Heart left ventricle (tissue), 16 donors: ENCODE results near the gene NCAPD3. TPM values are rescaled to one million over a fixed set of nuclear protein-coding genes. Genes with fewer than 3 reads are reported as not detected.

Experiments used
- ATAC-seq, 4 donors: fragments of 200-7000 bp; cut with Tn5 transposase; one replicate each; pipeline ENCODE4 v1.9.1; 2020 to 2022; ENCODE audit warnings: moderate library complexity in 4 of 4, mild to moderate bottlenecking in 3 of 4, moderate number of reproducible peaks in 1 of 4
- DNase-seq, 5 donors: peaks; one replicate each; pipeline ENCODE4 v3.0.0-alpha.2; 2020
- H3K27ac ChIP-seq, 12 donors: fragments of 200-600 bp; sonication (generic) in 4 of 12; one replicate each; pipeline versions ENCODE4 v1.5.0 to v1.8.0; 2016 to 2022; ENCODE audit warnings: mild to moderate bottlenecking in 2 of 12
- H3K27me3 ChIP-seq, 9 donors: fragments of 200-600 bp; sonication (generic) in 2 of 9; one replicate each; pipeline versions ENCODE4 v1.5.1 to v1.8.0; 2016 to 2022; ENCODE audit warnings: mild to moderate bottlenecking in 3 of 9
- H3K36me3 ChIP-seq, 9 donors: fragments of 200-600 bp; sonication (generic) in 2 of 9; one replicate each; pipeline versions ENCODE4 v1.5.0 to v1.8.0; 2018 to 2022; ENCODE audit warnings: mild to moderate bottlenecking in 2 of 9
- H3K4me1 ChIP-seq, 12 donors: fragments of 200-600 bp; sonication (generic) in 4 of 12; one replicate each; pipeline versions ENCODE4 v1.5.0 to v1.8.0; 2016 to 2022; ENCODE audit warnings: mild to moderate bottlenecking in 3 of 12
- H3K4me3 ChIP-seq, 12 donors: fragments of 200-600 bp; sonication (generic) in 4 of 12; one replicate each; pipeline versions ENCODE4 v1.5.0 to v1.8.0; 2017 to 2022; ENCODE audit warnings: mild to moderate bottlenecking in 9 of 12, moderate library complexity in 4 of 12
- H3K9me3 ChIP-seq, 12 donors: fragments of 200-600 bp; sonication (generic) in 4 of 12; one replicate each; pipeline versions ENCODE4 v1.5.0 to v1.8.0; 2016 to 2022; ENCODE audit warnings: mild to moderate bottlenecking in 1 of 12
- POLR2A ChIP-seq, 2 donors: fragments of 450-650 bp; IDR thresholded peaks; one replicate each; pipeline ENCODE4 v1.6.1; 2017; ENCODE audit warnings: antibody characterized with exemption in 2 of 2, mild to moderate bottlenecking in 2 of 2, moderate library complexity in 2 of 2
- WGBS, 4 donors: extraction: QIAGEN DNeasy Blood & Tissue Kit in 2 of 4; methylation state at CpG; one replicate each; pipeline versions ENCODE4 v1.1.5 to v1.1.7; 2013 to 2018; 5-methylcytosine and 5-hydroxymethylcytosine counted together
- intact Hi-C, 10 donors: fragments of 100-400 bp; cut with DNase I; formaldehyde crosslinking; loops; one replicate each; pipeline versions ENCODE4 v1.11.1 to v1.14.2; 2022
- polyA plus RNA-seq, 2 donors: library from polyadenylated mRNA; stranded (reverse); fragments of 200-250 nt; gene quantifications; one replicate each; pipeline ENCODE4 v1.2.3, GENCODE V29; 2013
- total RNA-seq, 9 donors: library from RNA; depleted of rRNA in 2 of 9; stranded (reverse); fragments of >200 nt in 2 of 9; fragmentation: NEBNext Ultra II Directional in 3 of 9; extraction: Animal tissue kit (Norgen Biotek cat#: 25700) in 3 of 9; gene quantifications; one replicate each; pipeline versions ENCODE4 v1.1.0 to v1.2.4, GENCODE V29; 2016 to 2023
- TF ChIP-seq, protein P1 (sequence below), 12 donors: fragments of 200-600 bp; sonication (generic) in 4 of 12; IDR thresholded peaks; one replicate each; pipeline versions ENCODE4 v1.5.0 to v1.8.0; 2018 to 2022; ENCODE audit warnings: antibody characterized with exemption in 12 of 12, mild to moderate bottlenecking in 5 of 12
- donor health status: ischemic (EF 13 %, LVEDD 7.1; RV severe dilation, severe dysfunction).
- donor health status: healthy with polysubstance abuse.
- donor health status: DM: no; HTN: yes; CAD: no.
- donor health status: DM: no; HTN: no; CAD: no.
- donor health status: ischemic (EF 25% LVEDD 6.9; RV normal size, moderate dysfunction).
- donor health status: ischemic (EF 25% LVEDD 5.7; RV mildly dilated, moderate dysfunction).
- donor health status: healthy.
- donor health status: DM: yes; HTN: yes; CAD: no.
- donor health status: ischemic (EF 35%, LVEDD 5.7; RV mildly dilated, moderate dysfunction).
- donor health status: nonischemic (EF 11% LVEDD 7.7; RV severe dilation, severe dysfunction).
- donor health status: DM: yes; HTN: yes; CAD: no.
- donor health status: PGD.
- donor health status: ischemic (EF 29% LVEDD 5.4; RV normal size, mild dysfunction).
- donor health status: nonischemic (EF 23%, LVEDD 6.1; RV moderate dilation, normal function).

Gene NCAPD3
- total and polyA plus RNA-seq, 11 donors = 4.7 to 18.8 (median 10.8) TPM

GRCh38 chr11:134146598-134146997 is 77.2 kb downstream of the NCAPD3 start:
- H3K4me1 ChIP-seq = peaks cover 0 to 9% (median 0%) of the 10 kb centered on the region in 12 donors
- no peaks in the 10 kb centered on the region for H3K27me3 ChIP-seq
- WGBS, 4 donors = 94 to 98% (median 97%) methylated on average over 3 of the region's 3 CpGs
- H3K36me3 ChIP-seq = peaks cover 0 to 83% (median 41%) of the 10 kb centered on the region in 9 donors
- ATAC-seq (no peak), DNase-seq (no peak)
- intact Hi-C loops = no loop called here
- TF ChIP-seq, protein P1, sequence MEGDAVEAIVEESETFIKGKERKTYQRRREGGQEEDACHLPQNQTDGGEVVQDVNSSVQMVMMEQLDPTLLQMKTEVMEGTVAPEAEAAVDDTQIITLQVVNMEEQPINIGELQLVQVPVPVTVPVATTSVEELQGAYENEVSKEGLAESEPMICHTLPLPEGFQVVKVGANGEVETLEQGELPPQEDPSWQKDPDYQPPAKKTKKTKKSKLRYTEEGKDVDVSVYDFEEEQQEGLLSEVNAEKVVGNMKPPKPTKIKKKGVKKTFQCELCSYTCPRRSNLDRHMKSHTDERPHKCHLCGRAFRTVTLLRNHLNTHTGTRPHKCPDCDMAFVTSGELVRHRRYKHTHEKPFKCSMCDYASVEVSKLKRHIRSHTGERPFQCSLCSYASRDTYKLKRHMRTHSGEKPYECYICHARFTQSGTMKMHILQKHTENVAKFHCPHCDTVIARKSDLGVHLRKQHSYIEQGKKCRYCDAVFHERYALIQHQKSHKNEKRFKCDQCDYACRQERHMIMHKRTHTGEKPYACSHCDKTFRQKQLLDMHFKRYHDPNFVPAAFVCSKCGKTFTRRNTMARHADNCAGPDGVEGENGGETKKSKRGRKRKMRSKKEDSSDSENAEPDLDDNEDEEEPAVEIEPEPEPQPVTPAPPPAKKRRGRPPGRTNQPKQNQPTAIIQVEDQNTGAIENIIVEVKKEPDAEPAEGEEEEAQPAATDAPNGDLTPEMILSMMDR (IDR thresholded peaks at IDR 0.05) = no peak
- TF ChIP-seq POLR2A (IDR thresholded peaks at IDR 0.05) = no peak
- H3K27ac ChIP-seq = no peak overlapping the region
- H3K4me3 ChIP-seq = no peak overlapping the region
- no peaks in the 10 kb centered on the region for H3K9me3 ChIP-seq

DNA sequence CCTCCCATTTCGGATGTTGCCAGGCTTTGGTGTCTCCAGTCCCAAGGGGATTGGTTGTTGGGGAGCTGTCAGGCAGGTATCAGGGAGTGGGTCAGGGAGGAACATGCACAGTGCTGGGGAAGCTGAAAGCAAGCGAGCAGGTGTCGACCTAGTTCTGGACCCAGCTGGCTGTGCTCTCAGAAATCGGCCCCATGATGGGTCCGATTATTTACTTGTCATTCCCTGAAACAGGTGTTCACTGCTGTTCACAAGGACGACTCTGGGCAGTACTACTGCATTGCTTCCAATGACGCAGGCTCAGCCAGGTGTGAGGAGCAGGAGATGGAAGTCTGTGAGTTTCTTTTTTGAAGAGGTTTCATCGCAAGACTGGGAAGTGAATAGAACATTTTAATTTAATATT is 78.1 kb downstream of the NCAPD3 start:
- Histone ChIP-seq H3K27me3 (no peaks in the 10 kb centered on the region), H3K9me3 (no peaks in the 10 kb centered on the region), H3K36me3 (peaks cover 0 to 83% (median 35%) of the 10 kb centered on the region in 9 donors), H3K4me3 (no peak overlapping the region), H3K27ac (no peak overlapping the region), H3K4me1 (peaks cover 0 to 9% (median 0%) of the 10 kb centered on the region in 12 donors)
- TF ChIP-seq, protein P1 (IDR thresholded peaks at IDR 0.05) = no peak
- TF ChIP-seq POLR2A (IDR thresholded peaks at IDR 0.05) = no peak
- ATAC-seq (no peak), DNase-seq (no peak)
- intact Hi-C loops = no loop called here
- WGBS, 4 donors = 91 to 92% (median 92%) methylated on average over 8 of the region's 8 CpGs

DNA sequence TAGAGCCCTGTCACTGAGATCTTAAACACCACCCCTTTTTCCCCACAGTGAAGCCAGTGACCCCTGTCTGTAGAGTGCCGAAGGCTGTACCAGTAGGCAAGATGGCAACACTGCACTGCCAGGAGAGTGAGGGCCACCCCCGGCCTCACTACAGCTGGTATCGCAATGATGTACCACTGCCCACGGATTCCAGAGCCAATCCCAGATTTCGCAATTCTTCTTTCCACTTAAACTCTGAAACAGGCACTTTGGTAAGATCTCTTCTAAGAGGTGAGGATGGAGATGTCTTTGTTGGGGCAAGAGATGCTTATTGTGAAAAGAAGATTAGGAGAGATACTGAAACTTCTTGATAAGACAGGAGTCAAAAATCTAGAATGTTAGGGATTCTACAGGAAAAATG is 79.0 kb downstream of the NCAPD3 start:
- no peak for TF ChIP-seq POLR2A (IDR thresholded peaks at IDR 0.05)
- TF ChIP-seq, protein P1 (IDR thresholded peaks at IDR 0.05) = no peak
- DNase-seq (no peak), ATAC-seq (no peak)
- H3K4me3 ChIP-seq = no peak overlapping the region
- H3K4me1 ChIP-seq = peaks cover 0 to 12% (median 0%) of the 10 kb centered on the region in 12 donors
- H3K27ac ChIP-seq = no peak overlapping the region
- no peaks in the 10 kb centered on the region for H3K27me3 ChIP-seq
- no peaks in the 10 kb centered on the region for H3K9me3 ChIP-seq
- peaks cover 0 to 78% (median 32%) of the 10 kb centered on the region in 9 donors for H3K36me3 ChIP-seq
- 89 to 96% (median 92%) methylated on average over 5 of the region's 5 CpGs for WGBS, 4 donors
- intact Hi-C loops = loop anchor here in 3 of 10 donors (5.0 kb wide), 1 partner anchor 217 kb away; no protein-coding TSS in a partner anchor

GRCh38 chr11:134143801-134144200 is 80.0 kb downstream of the NCAPD3 start:
- H3K9me3 ChIP-seq = no peaks in the 10 kb centered on the region
- peaks cover 0 to 68% (median 23%) of the 10 kb centered on the region in 9 donors for H3K36me3 ChIP-seq
- 53 to 71% (median 56%) methylated on average over 3 of the region's 3 CpGs for WGBS, 4 donors
- TF ChIP-seq, protein P1 (IDR thresholded peaks at IDR 0.05) = no peak
- TF ChIP-seq POLR2A (IDR thresholded peaks at IDR 0.05) = no peak
- intact Hi-C loops = loop anchor here in 3 of 10 donors (5.0 kb wide), 1 partner anchor 216 kb away; no protein-coding TSS in a partner anchor
- no peak for ATAC-seq
- H3K27ac ChIP-seq = no peak overlapping the region
- H3K4me1 ChIP-seq = peaks cover 0 to 17% (median 5%) of the 10 kb centered on the region in 12 donors
- H3K4me3 ChIP-seq = no peak overlapping the region
- DNase-seq = no peak
- no peaks in the 10 kb centered on the region for H3K27me3 ChIP-seq
